Karpas-422 (cell line): ENCODE results near the gene TTL. TPM values are rescaled to one million over a fixed set of nuclear protein-coding genes. Genes with fewer than 3 reads are reported as not detected.
"Not testable (repeated sequence)": the region's sequence is repeated elsewhere in the genome, so short reads cannot be mapped to it uniquely, and the experiment has no call there.

Experiments used
- DNase-seq: peaks from one replicate; pipeline ENCODE4 v3.0.0-alpha.2; 2015
- H2AFZ ChIP-seq: fragments of 200-600 bp; sonication (generic); 2 replicates; pipeline ENCODE4 v1.6.1; 2014; ENCODE audit warnings: antibody characterized with exemption, low read length, mixed read lengths
- H3K27ac ChIP-seq: fragments of 200-600 bp; sonication (generic); 2 replicates; pipeline ENCODE4 v1.5.1; 2014; ENCODE audit warnings: mild to moderate bottlenecking, low read length, moderate library complexity
- H3K27me3 ChIP-seq: fragments of 200-600 bp; sonication (generic); 2 replicates; pipeline ENCODE4 v1.6.1; 2014; ENCODE audit warnings: low read length, mixed read lengths
- H3K36me3 ChIP-seq: fragments of 200-600 bp; sonication (generic); 2 replicates; pipeline ENCODE4 v1.6.1; 2014; ENCODE audit warnings: low read length, mixed read lengths; ENCODE audit not compliant: insufficient read depth
- H3K4me1 ChIP-seq: fragments of 200-600 bp; sonication (generic); 2 replicates; pipeline ENCODE4 v1.6.1; 2014; ENCODE audit warnings: mild to moderate bottlenecking, low read length, mixed read lengths
- H3K4me2 ChIP-seq: fragments of 200-600 bp; sonication (generic); 2 replicates; pipeline ENCODE4 v1.6.1; 2014; ENCODE audit warnings: low read length, low read depth, mild to moderate bottlenecking; ENCODE audit not compliant: poor library complexity, severe bottlenecking
- H3K4me3 ChIP-seq: fragments of 200-600 bp; sonication (generic); 2 replicates; pipeline ENCODE4 v1.5.1; 2014; ENCODE audit warnings: mild to moderate bottlenecking, antibody characterized with exemption, low read length, mixed read lengths
- H3K79me2 ChIP-seq: fragments of 200-600 bp; sonication (generic); 2 replicates; pipeline ENCODE4 v1.6.1; 2014; ENCODE audit warnings: mild to moderate bottlenecking, low read length, mixed read lengths
- H3K9ac ChIP-seq: fragments of 200-600 bp; sonication (generic); 2 replicates; pipeline ENCODE4 v1.6.0; 2014; ENCODE audit warnings: low read length
- H3K9me2 ChIP-seq: fragments of 200-600 bp; sonication (generic), shearing (Covaris generic); replicated peaks from 2 replicates; pipeline ENCODE4 v1.6.0; 2014; ENCODE audit warnings: mild to moderate bottlenecking, low read length, moderate library complexity; ENCODE audit not compliant: insufficient read depth
- H3K9me3 ChIP-seq: fragments of 300-700, 200-600 bp; sonication (generic); 2 replicates; pipeline ENCODE4 v1.6.1; 2014; ENCODE audit warnings: low read length, mixed read lengths
- H4K20me1 ChIP-seq: fragments of 200-600 bp; sonication (generic); 2 replicates; pipeline ENCODE4 v1.6.1; 2014; ENCODE audit warnings: mild to moderate bottlenecking, antibody characterized with exemption, low read length, low read depth; ENCODE audit not compliant: insufficient read depth
- total RNA-seq: library from RNA; depleted of rRNA; stranded (reverse); fragments of >200 nt; shearing (Covaris generic); gene quantifications from 2 replicates; pipeline ENCODE4 v1.2.3, GENCODE V29; 2014; ENCODE audit warnings: low replicate concordance

The TTL gene
- total RNA-seq, 1 experiment from 2014 or later, result 30.5 TPM

DNA sequence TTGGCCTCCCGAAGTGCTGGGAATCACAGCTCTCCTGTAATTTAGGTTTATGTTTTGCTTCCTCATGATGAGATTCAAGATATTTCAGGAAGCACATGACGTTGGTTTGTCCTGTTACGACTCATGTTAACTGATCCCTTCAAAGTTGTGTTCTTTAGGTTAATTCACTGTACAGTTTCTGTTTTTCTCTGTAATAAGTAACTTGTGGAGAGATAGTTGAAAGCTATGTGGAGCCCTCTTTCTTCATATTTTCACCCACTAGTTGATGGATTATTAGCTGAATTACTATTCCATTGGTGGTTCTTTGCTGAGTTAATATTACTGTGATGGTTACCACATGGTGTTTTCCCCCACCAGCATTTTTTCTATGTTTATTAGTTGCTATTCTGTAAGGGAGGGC is 84.1 kb downstream of the TTL start:
- no peak for DNase-seq
- no peaks in the 10 kb centered on the region for H3K9me3 ChIP-seq
- H2AFZ ChIP-seq, result no peak overlapping the region
- no peaks in the 10 kb centered on the region for H3K4me1 ChIP-seq
- peaks cover 54% of the 10 kb centered on the region for H3K36me3 ChIP-seq
- H3K9ac ChIP-seq, result no peak overlapping the region
- no peaks in the 10 kb centered on the region for H3K27me3 ChIP-seq
- no peak overlapping the region for H3K4me2 ChIP-seq
- no peak overlapping the region for H3K4me3 ChIP-seq
- no peaks in the 10 kb centered on the region for H3K9me2 ChIP-seq
- H4K20me1 ChIP-seq, result 0 out of 2 replicates have a peak, but pooled peaks cover 12% of the 10 kb centered on the region
- no peak overlapping the region for H3K27ac ChIP-seq
- peaks cover 52% of the 10 kb centered on the region for H3K79me2 ChIP-seq

DNA sequence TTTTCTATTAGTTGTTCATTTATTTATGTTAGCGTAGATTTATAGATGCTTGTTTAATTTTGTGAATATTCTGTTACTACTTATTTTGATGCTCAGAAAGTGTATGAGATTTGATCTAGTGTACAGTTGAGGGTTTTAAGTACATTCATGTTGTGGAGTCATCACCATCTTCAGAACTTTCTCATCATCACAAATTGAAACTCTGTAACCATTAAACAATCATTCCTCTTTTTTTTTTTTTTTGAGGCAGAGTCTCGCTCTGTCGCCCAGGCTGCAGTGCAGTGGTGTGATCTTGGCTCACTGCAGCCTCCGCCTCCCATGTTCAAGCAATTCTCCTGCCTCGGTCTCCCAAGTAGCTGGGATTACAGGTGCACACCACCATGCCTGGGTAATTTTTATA is 84.6 kb downstream of the TTL start:
- not testable (repeated sequence) for H3K9me2 ChIP-seq, H3K9ac ChIP-seq, H3K4me1 ChIP-seq, H3K9me3 ChIP-seq, DNase-seq, H2AFZ ChIP-seq, H3K4me3 ChIP-seq, H3K27me3 ChIP-seq, H3K4me2 ChIP-seq, H3K27ac ChIP-seq
- Histone ChIP-seq H3K36me3 (peaks cover 54% of the 10 kb centered on the region), H4K20me1 (0 out of 2 replicates have a peak, but pooled peaks cover 12% of the 10 kb centered on the region), H3K79me2 (peaks cover 48% of the 10 kb centered on the region)

DNA sequence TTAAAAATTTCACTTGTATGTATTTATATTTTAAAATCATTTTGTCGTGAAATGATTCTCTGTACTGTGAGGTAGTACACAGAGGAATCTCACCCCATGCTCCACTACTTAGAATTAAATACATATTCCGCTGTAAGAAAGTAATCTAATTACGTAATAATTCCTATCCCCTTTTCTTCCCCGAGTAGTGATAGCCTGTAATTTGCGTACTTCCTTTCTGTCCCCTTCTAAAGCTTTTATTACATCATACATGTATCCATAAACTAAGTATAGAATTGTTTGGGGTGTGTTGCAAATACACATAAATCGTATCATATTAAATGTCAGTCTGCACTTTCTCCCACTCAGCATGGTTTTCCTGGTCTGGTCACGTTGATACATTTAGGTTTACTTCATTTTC is 90.0 kb downstream of the TTL start:
- Histone ChIP-seq H2AFZ (no peak overlapping the region), H3K9ac (no peak overlapping the region), H3K27ac (no peak overlapping the region), H3K9me2 (no peaks in the 10 kb centered on the region), H3K4me1 (no peaks in the 10 kb centered on the region), H4K20me1 (peaks cover 17% of the 10 kb centered on the region; the same call in 1 of the 2 replicates), H3K4me2 (no peak overlapping the region), H3K9me3 (no peaks in the 10 kb centered on the region), H3K79me2 (peaks cover 61% of the 10 kb centered on the region), H3K36me3 (peaks cover 83% of the 10 kb centered on the region), H3K4me3 (no peak overlapping the region), H3K27me3 (no peaks in the 10 kb centered on the region)
- no peak for DNase-seq

DNA sequence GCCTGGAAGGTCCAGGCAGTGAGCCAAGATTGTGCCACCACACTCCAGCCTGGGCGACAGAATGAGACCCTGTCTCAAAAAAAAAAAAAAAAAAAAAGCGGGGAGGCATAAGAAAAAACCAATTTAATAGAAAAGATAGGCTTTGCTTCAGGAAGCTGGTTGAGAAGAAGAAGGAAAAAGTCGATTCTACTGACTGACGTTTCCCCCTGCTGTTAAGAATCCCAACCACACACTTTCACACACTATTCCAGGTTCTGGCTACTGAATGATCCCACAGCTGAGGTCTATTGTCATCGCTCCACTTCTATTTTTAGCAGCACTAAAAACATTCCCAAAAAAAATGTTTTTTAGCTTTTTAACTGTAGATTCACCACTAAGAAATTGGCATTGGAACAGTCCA is 95.8 kb downstream of the TTL start:
- Histone ChIP-seq H2AFZ (no peak overlapping the region), H3K4me2 (no peak overlapping the region), H3K9me3 (no peaks in the 10 kb centered on the region), H3K27ac (no peak overlapping the region), H3K27me3 (no peaks in the 10 kb centered on the region), H4K20me1 (peaks cover 6% of the 10 kb centered on the region; the same call in 1 of the 2 replicates), H3K4me3 (no peak overlapping the region), H3K36me3 (peaks cover 41% of the 10 kb centered on the region), H3K4me1 (peaks cover 17% of the 10 kb centered on the region), H3K9me2 (no peaks in the 10 kb centered on the region), H3K79me2 (peaks cover 36% of the 10 kb centered on the region), H3K9ac (no peak overlapping the region)
- DNase-seq, result no peak

GRCh38 chr2:112579241-112579640 is 97.3 kb downstream of the TTL start:
- Histone ChIP-seq H3K36me3 (peaks cover 28% of the 10 kb centered on the region; the same call in 1 of the 2 replicates), H4K20me1 (peaks cover 6% of the 10 kb centered on the region; the same call in 1 of the 2 replicates), H3K9me3 (no peaks in the 10 kb centered on the region), H3K27ac (no peak overlapping the region), H3K27me3 (no peaks in the 10 kb centered on the region), H3K9ac (no peak overlapping the region), H3K79me2 (peaks cover 26% of the 10 kb centered on the region), H2AFZ (no peak overlapping the region), H3K4me3 (no peak overlapping the region), H3K4me2 (no peak overlapping the region), H3K4me1 (peaks cover 31% of the 10 kb centered on the region), H3K9me2 (no peaks in the 10 kb centered on the region)
- DNase-seq, result no peak

GRCh38 chr2:112580084-112580483 is 98.1 kb downstream of the TTL start:
- H3K9me2 ChIP-seq, result no peaks in the 10 kb centered on the region
- peaks cover 5% of the 10 kb centered on the region; the same call in 1 of the 2 replicates for H4K20me1 ChIP-seq
- peaks cover 24% of the 10 kb centered on the region for H3K79me2 ChIP-seq
- H3K9ac ChIP-seq, result no peak overlapping the region
- peaks cover 22% of the 10 kb centered on the region; the same call in 1 of the 2 replicates for H3K36me3 ChIP-seq
- no peak overlapping the region for H3K4me3 ChIP-seq
- H3K4me1 ChIP-seq, result peaks cover 34% of the 10 kb centered on the region
- H3K4me2 ChIP-seq, result no peak overlapping the region
- no peaks in the 10 kb centered on the region for H3K27me3 ChIP-seq
- no peaks in the 10 kb centered on the region for H3K9me3 ChIP-seq
- H3K27ac ChIP-seq, result no peak overlapping the region
- H2AFZ ChIP-seq, result no peak overlapping the region
- no peak for DNase-seq

- peak; percentile 87 for DNase-seq
- Histone ChIP-seq H3K79me2 (peaks cover 24% of the 10 kb centered on the region), H3K4me2 (no peak overlapping the region), H3K27me3 (no peaks in the 10 kb centered on the region), H3K4me3 (no peak overlapping the region; the same call in 1 of the 2 replicates), H3K36me3 (no peaks in the 10 kb centered on the region; the same call in 1 of the 2 replicates), H3K27ac (no peak overlapping the region), H2AFZ (no peak overlapping the region), H3K4me1 (peaks cover 50% of the 10 kb centered on the region), H3K9me3 (no peaks in the 10 kb centered on the region), H3K9ac (peak overlapping the region; percentile 36; the same call in 1 of the 2 replicates), H4K20me1 (no peaks in the 10 kb centered on the region), H3K9me2 (no peaks in the 10 kb centered on the region)
Measured at GRCh38 chr2:112582314-112582746, 100.4 kb downstream of the TTL start.

GRCh38 chr2:112583497-112584133 is 101.7 kb downstream of the TTL start:
- no peaks in the 10 kb centered on the region; the same call in 1 of the 2 replicates for H3K36me3 ChIP-seq
- H3K4me2 ChIP-seq, result peak overlapping the region; percentile 100
- no peaks in the 10 kb centered on the region for H3K9me2 ChIP-seq
- H3K4me1 ChIP-seq, result peaks cover 46% of the 10 kb centered on the region
- no peaks in the 10 kb centered on the region for H3K27me3 ChIP-seq
- H3K79me2 ChIP-seq, result peaks cover 24% of the 10 kb centered on the region
- H2AFZ ChIP-seq, result peak overlapping the region; percentile 66; the same call in 1 of the 2 replicates
- DNase-seq, result no peak
- peak overlapping the region; percentile 95 for H3K4me3 ChIP-seq
- H3K9me3 ChIP-seq, result no peaks in the 10 kb centered on the region
- no peaks in the 10 kb centered on the region for H4K20me1 ChIP-seq
- no peak overlapping the region for H3K27ac ChIP-seq
- peak overlapping the region; percentile 95 for H3K9ac ChIP-seq
